Stimulated activated memory B cell treated with anti-CD40 and anti-IgM and Interleukin-4, amounts not matched to agents 10 μg/mL and 1 μg/mL and 100 μg/mL, for 72 hours (primary cell): ENCODE results near the gene BTBD9.

Experiments
- ATAC-seq: fragments of 150-1000 bp; cut with Tn5 transposase; 2 replicates; pipeline ENCODE4 v1.10.0; 2021
- H3K27ac Mint-ChIP-seq: one replicate; pipeline ENCODE4 v1.8.0; 2022; ENCODE audit warnings: mild to moderate bottlenecking, mixed read lengths
- H3K27me3 Mint-ChIP-seq: one replicate; pipeline ENCODE4 v1.8.0; 2022; ENCODE audit warnings: mixed read lengths
- H3K36me3 Mint-ChIP-seq: one replicate; pipeline ENCODE4 v1.8.0; 2022; ENCODE audit warnings: mixed read lengths
- H3K4me1 Mint-ChIP-seq: one replicate; pipeline ENCODE4 v1.8.0; 2022; ENCODE audit warnings: mixed read lengths
- H3K4me3 Mint-ChIP-seq: one replicate; pipeline ENCODE4 v1.8.0; 2022; ENCODE audit warnings: mild to moderate bottlenecking, moderate library complexity, mixed read lengths
- H3K9me3 Mint-ChIP-seq: one replicate; pipeline ENCODE4 v1.8.0; 2022; ENCODE audit warnings: mixed read lengths

Gene BTBD9

DNA sequence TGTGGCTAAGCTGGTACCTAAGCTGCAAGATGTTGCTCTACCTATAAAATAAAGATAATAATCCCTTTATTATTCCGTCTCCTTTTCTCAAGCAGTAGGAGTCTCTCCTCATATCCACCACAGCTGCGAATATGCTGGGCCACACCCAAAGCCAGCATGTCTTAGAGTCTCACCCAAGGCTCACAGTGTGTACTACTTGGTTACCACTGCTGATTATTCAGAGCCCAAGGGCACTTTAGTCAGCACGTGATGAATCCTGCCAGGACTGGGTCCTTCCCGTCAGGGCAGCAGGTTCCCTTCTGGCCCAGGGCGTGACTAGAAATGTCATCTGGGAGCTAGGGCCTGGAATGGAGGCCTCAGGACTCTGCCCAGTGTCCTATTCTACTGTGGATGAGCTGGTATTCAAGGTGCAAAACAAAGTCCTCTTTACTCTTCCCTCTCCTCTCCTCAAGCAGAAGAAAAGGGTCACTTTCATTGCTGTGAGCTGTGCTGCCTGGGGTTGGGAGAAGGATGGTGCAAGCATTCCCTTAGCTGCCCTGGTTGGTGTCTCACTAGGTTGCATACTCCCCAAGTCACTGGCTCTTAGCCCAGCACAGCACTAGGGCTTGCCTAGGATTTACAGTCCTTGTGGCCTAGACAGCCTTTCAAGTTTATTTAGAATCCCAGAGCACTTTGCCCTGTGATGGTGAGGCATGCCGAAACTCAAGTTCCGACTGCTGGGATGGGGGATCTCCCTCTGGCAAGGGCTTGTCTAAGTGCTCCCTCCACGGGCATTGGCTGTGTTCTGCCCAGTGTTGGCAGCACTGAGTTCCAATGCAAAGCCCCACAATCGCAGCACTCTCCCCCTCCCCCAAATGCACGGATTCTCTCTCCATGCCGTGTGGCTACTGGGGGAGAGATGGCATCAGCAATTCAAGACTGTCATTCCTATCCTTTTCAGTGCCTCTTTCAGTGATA lies 320.2 kb downstream of the BTBD9 start:
- H3K4me3 Mint-ChIP-seq: no peak overlapping the region
- H3K27ac Mint-ChIP-seq: peak overlapping the region; percentile 66
- no peaks in the 10 kb centered on the region for H3K27me3 Mint-ChIP-seq
- H3K9me3 Mint-ChIP-seq: no peaks in the 10 kb centered on the region
- no peak for ATAC-seq
- H3K36me3 Mint-ChIP-seq: peaks cover 16% of the 10 kb centered on the region
- peaks cover 47% of the 10 kb centered on the region for H3K4me1 Mint-ChIP-seq

GRCh38 chr6:38316099-38316868 lies 323.4 kb downstream of the BTBD9 start:
- H3K9me3 Mint-ChIP-seq: no peaks in the 10 kb centered on the region
- no peaks in the 10 kb centered on the region for H3K27me3 Mint-ChIP-seq
- ATAC-seq: peak; percentile 71
- peak overlapping the region; percentile 30 for H3K27ac Mint-ChIP-seq
- no peak overlapping the region for H3K4me3 Mint-ChIP-seq
- peaks cover 7% of the 10 kb centered on the region for H3K36me3 Mint-ChIP-seq
- H3K4me1 Mint-ChIP-seq: peaks cover 36% of the 10 kb centered on the region

DNA sequence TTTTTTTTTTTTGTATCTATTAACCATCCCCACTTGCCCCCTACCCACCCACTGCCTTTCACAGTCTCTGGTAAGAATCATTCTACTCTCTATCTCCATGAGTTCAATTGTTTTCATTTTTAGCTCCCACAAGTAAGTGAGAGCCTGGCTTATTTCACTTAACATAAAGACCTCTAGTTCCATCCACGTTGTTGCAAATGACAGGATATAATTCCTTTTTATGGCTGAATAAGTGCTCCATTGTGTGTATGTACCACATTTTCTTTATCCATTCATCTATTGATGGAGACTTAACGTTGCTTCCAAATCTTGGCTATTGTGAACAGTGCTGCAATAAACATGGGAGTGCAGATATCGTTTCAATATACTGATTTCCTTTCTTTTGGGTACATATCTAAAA lies 328.5 kb downstream of the BTBD9 start:
- H3K36me3 Mint-ChIP-seq: peaks cover 2% of the 10 kb centered on the region
- H3K4me3 Mint-ChIP-seq: no peak overlapping the region
- ATAC-seq: no peak
- H3K4me1 Mint-ChIP-seq: peaks cover 29% of the 10 kb centered on the region
- no peaks in the 10 kb centered on the region for H3K27me3 Mint-ChIP-seq
- no peaks in the 10 kb centered on the region for H3K9me3 Mint-ChIP-seq
- H3K27ac Mint-ChIP-seq: no peak overlapping the region

DNA sequence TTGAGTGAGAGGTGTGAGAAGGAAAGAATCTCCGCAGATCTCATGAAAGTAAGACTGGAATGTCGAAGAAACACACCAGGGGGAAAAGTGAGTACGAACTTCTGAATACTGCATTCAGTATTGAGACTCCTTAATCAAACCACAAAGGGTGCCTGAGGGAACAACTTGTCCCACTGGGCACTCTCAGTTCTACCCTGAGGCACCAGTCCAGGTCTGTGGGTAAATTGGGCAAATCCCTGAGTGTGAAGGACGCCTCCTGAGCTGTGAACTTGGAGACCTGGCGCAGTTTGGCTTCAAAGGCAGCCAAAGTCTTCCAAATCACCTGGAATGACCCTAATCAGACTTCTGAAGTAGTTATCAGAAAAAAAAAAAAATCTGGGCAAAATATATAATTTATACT lies 329.7 kb downstream of the BTBD9 start:
- Mint-ChIP-seq H3K4me1 (peaks cover 28% of the 10 kb centered on the region), H3K36me3 (peaks cover 4% of the 10 kb centered on the region), H3K27me3 (no peaks in the 10 kb centered on the region), H3K27ac (no peak overlapping the region), H3K4me3 (no peak overlapping the region), H3K9me3 (no peaks in the 10 kb centered on the region)
- no peak for ATAC-seq

DNA sequence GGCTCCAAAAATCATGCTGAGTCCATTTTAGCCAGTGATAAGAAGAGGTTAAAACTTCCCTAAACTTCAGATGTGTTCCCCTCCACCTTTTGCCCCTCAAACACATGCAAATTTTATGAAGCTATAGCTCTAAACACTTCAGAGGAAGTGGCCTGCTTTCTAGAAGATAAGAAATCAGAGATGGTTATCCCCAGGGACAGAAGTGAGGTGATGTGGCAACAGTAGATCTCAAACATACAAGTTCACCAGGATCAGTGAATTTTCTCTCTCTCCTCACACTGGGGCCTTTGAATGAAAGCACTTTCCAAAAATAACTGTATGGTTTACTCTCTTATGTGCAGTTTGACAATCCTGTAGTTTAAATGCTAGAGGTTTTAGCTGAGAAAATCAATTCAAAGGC lies 332.0 kb downstream of the BTBD9 start:
- ATAC-seq: peak; percentile 90
- Mint-ChIP-seq H3K4me3 (no peak overlapping the region), H3K27me3 (no peaks in the 10 kb centered on the region), H3K4me1 (peaks cover 28% of the 10 kb centered on the region), H3K36me3 (peaks cover 4% of the 10 kb centered on the region), H3K9me3 (no peaks in the 10 kb centered on the region), H3K27ac (peak overlapping the region; percentile 61)

GRCh38 chr6:38306931-38307330 lies 332.8 kb downstream of the BTBD9 start:
- Mint-ChIP-seq H3K4me1 (peaks cover 28% of the 10 kb centered on the region), H3K27me3 (no peaks in the 10 kb centered on the region), H3K36me3 (peaks cover 9% of the 10 kb centered on the region), H3K4me3 (no peak overlapping the region), H3K9me3 (no peaks in the 10 kb centered on the region), H3K27ac (peak overlapping the region; percentile 61)
- ATAC-seq: no peak

DNA sequence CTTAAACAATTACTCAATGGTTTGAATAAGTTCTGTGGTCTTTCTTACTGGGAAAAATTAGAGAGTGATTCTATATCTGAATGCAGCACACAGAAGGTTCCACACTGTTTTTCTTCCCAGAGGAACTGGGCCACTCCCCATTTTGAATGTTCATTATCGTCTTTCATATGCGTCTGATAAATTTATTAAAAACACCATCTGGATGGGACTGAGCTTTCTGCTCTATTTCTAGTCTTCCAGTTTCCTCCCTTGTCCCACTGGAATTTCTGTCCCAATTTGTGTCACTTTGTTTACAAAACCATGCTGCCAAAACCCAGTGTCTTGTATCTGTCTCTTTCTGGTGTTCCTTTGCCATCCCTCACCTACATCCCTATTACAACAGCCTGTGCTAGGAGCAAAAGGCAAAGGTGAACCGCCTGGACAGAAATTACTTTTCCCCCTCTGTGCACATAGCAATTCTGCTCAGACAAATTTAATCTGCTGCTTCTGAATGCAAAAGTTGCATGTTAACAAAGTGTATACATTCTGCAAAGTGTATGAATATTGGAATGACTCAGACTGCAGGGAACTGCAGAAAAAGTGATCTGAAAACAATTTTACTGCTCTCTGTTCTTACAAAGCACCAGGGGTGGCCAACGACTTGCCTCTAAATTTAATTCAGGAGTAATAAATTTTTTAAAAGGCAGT lies 333.6 kb downstream of the BTBD9 start:
- Mint-ChIP-seq H3K4me3 (peak overlapping the region; percentile 10), H3K27me3 (no peaks in the 10 kb centered on the region)

DNA sequence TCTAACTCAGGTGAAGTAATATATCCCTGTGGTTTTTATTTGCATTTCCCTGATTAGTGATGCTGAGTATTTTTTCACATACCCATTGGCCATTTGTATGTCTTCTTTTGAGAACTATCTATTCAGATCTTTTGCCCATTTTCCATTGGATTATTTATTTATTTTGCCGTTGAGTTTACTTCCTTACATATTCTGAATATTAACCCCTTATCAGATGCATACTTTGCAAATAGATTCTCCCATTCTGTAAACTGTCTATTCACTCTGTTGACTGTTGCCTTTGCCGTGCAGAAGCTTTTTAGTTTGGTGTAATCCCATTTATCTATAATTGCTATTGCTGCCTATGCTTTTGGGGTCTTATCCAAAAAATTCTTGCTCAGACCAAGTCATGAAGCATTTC lies 336.9 kb downstream of the BTBD9 start:
- no peak overlapping the region for H3K4me3 Mint-ChIP-seq

More for the DNA sequence above, 333.6 kb downstream of the BTBD9 start:
- H3K27ac Mint-ChIP-seq: peak overlapping the region; percentile 61
- H3K36me3 Mint-ChIP-seq: peaks cover 17% of the 10 kb centered on the region
- H3K9me3 Mint-ChIP-seq: no peaks in the 10 kb centered on the region
- peak; percentile 75 for ATAC-seq
- peaks cover 28% of the 10 kb centered on the region for H3K4me1 Mint-ChIP-seq

GRCh38 chr6:38302081-38302480 lies 337.6 kb downstream of the BTBD9 start:
- ATAC-seq: no peak
- H3K9me3 Mint-ChIP-seq: no peaks in the 10 kb centered on the region
- H3K27me3 Mint-ChIP-seq: no peaks in the 10 kb centered on the region
- no peak overlapping the region for H3K27ac Mint-ChIP-seq
- H3K4me3 Mint-ChIP-seq: no peak overlapping the region
- peaks cover 17% of the 10 kb centered on the region for H3K36me3 Mint-ChIP-seq
- H3K4me1 Mint-ChIP-seq: peaks cover 13% of the 10 kb centered on the region

More for the DNA sequence above, 336.9 kb downstream of the BTBD9 start:
- H3K27ac Mint-ChIP-seq: no peak overlapping the region
- no peaks in the 10 kb centered on the region for H3K9me3 Mint-ChIP-seq
- peaks cover 21% of the 10 kb centered on the region for H3K4me1 Mint-ChIP-seq
- ATAC-seq: no peak
- H3K36me3 Mint-ChIP-seq: peaks cover 17% of the 10 kb centered on the region
- no peaks in the 10 kb centered on the region for H3K27me3 Mint-ChIP-seq

GRCh38 chr6:38290133-38290799 lies 349.5 kb downstream of the BTBD9 start:
- H3K27ac Mint-ChIP-seq: peak overlapping the region; percentile 32
- H3K36me3 Mint-ChIP-seq: peaks cover 50% of the 10 kb centered on the region

GRCh38 chr6:38287487-38287886 lies 352.2 kb downstream of the BTBD9 start:
- Mint-ChIP-seq H3K36me3 (peaks cover 44% of the 10 kb centered on the region), H3K27me3 (no peaks in the 10 kb centered on the region), H3K9me3 (peaks cover under 1% of the 10 kb centered on the region), H3K4me3 (no peak overlapping the region), H3K27ac (no peak overlapping the region), H3K4me1 (no peaks in the 10 kb centered on the region)
- ATAC-seq: no peak

More at GRCh38 chr6:38290133-38290799, 349.5 kb downstream of the BTBD9 start:
- Mint-ChIP-seq H3K27me3 (no peaks in the 10 kb centered on the region), H3K4me1 (no peaks in the 10 kb centered on the region), H3K9me3 (peaks cover 7% of the 10 kb centered on the region), H3K4me3 (no peak overlapping the region)
- no peak for ATAC-seq

GRCh38 chr6:38284802-38285394 lies 354.8 kb downstream of the BTBD9 start:
- Mint-ChIP-seq H3K27ac (no peak overlapping the region), H3K4me1 (no peaks in the 10 kb centered on the region), H3K27me3 (no peaks in the 10 kb centered on the region)

GRCh38 chr6:38283734-38284362 lies 355.9 kb downstream of the BTBD9 start:
- ATAC-seq: no peak
- Mint-ChIP-seq H3K27me3 (no peaks in the 10 kb centered on the region), H3K4me1 (no peaks in the 10 kb centered on the region), H3K4me3 (no peak overlapping the region), H3K36me3 (peaks cover 41% of the 10 kb centered on the region), H3K9me3 (no peaks in the 10 kb centered on the region), H3K27ac (no peak overlapping the region)

More at GRCh38 chr6:38284802-38285394, 354.8 kb downstream of the BTBD9 start:
- H3K9me3 Mint-ChIP-seq: no peaks in the 10 kb centered on the region
- peaks cover 41% of the 10 kb centered on the region for H3K36me3 Mint-ChIP-seq
- no peak overlapping the region for H3K4me3 Mint-ChIP-seq
- no peak for ATAC-seq

GRCh38 chr6:38282911-38283310 lies 356.8 kb downstream of the BTBD9 start:
- Mint-ChIP-seq H3K36me3 (peaks cover 31% of the 10 kb centered on the region), H3K27me3 (no peaks in the 10 kb centered on the region), H3K4me1 (no peaks in the 10 kb centered on the region), H3K27ac (no peak overlapping the region), H3K4me3 (no peak overlapping the region), H3K9me3 (no peaks in the 10 kb centered on the region)
- ATAC-seq: no peak
